RWPE1 (cell line): ENCODE results near the gene REEP6.

Source experiments
- CTCF ChIA-PET: fragments of 350-600 bp; sonication (Branson Sonifier 250); formaldehyde crosslinking; extraction: SDS; loops from one replicate; lab custom pipeline; 2021; lab: Yijun Ruan, JAX
- POLR2A ChIA-PET: fragments of 400-600 bp; formaldehyde crosslinking; extraction: SDS; loops from one replicate; lab custom pipeline; 2020; ENCODE audit warnings: antibody characterized with exemption; ENCODE audit not compliant: low non-redundant PET; lab: Yijun Ruan, JAX
- DNase-seq: peaks from one replicate; pipeline ENCODE4 v3.0.0; 2012; ENCODE audit warnings: low spot score
- H3K27ac ChIP-seq: fragments of 450-650 bp; 2 replicates; pipeline ENCODE4 v1.5.1; 2017
- TF ChIP-seq, protein P1 (sequence below): fragments of 450-650 bp; conservative IDR thresholded peaks from 2 replicates; pipeline ENCODE4 v1.5.1; 2017; ENCODE audit warnings: low read depth, mild to moderate bottlenecking

Gene REEP6

DNA sequence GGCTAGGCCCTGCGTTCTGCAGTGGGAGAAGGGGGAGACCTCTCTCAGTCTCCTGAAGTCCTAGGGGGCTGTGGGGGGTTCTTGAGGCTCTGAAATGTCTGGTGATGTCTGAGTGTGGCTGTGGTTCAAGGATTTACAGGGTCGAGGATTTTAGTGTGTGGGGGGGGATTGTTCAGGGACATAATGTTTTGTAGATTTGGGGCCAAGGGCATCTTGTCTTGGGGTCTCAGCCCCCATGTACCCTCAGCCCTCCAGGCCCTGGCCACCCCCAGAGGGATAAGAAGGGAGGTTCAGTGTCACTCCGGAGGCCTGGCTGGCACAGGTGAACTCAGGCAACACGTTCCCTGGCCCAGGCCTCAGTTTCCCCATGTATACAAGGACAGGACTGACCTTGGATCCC is 43.5 kb upstream of the REEP6 start:
- no peak for DNase-seq
- TF ChIP-seq, protein P1, sequence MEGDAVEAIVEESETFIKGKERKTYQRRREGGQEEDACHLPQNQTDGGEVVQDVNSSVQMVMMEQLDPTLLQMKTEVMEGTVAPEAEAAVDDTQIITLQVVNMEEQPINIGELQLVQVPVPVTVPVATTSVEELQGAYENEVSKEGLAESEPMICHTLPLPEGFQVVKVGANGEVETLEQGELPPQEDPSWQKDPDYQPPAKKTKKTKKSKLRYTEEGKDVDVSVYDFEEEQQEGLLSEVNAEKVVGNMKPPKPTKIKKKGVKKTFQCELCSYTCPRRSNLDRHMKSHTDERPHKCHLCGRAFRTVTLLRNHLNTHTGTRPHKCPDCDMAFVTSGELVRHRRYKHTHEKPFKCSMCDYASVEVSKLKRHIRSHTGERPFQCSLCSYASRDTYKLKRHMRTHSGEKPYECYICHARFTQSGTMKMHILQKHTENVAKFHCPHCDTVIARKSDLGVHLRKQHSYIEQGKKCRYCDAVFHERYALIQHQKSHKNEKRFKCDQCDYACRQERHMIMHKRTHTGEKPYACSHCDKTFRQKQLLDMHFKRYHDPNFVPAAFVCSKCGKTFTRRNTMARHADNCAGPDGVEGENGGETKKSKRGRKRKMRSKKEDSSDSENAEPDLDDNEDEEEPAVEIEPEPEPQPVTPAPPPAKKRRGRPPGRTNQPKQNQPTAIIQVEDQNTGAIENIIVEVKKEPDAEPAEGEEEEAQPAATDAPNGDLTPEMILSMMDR = no peak
- ChIA-PET POLR2A (no interaction called here), CTCF (no interaction called here)
- no peak overlapping the region for H3K27ac ChIP-seq

DNA sequence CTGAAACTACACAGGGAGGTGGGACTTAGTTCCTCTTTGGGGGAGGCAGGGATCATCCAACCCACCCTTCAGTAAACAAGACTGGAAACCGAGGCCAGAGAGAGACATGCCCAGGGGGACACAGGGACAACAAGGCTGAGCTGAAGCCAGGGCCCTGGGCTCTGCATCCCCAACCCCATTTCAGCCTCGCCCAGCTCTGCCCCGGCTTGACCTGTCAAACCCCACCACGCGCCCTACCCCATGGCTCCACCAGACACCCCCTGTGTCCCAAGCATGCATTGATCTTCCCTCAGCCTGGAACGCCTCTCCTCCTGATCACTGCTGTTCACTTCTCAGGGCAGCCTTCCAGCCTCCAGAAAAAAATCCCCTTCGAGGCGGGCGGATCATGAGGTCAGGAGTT is 43.0 kb upstream of the REEP6 start:
- ChIA-PET POLR2A (no interaction called here), CTCF (no interaction called here)
- DNase-seq = no peak
- TF ChIP-seq, protein P1 = no peak
- H3K27ac ChIP-seq = no peak overlapping the region

GRCh38 chr19:1449467-1450442 is 41.2 kb upstream of the REEP6 start, which contains the start of gene APC2:
Gene APC2, plus strand, starts transcription at chr19:1450121. Its CDS starts 2,881 bp downstream, at chr19:1453002.
- ChIA-PET CTCF (no interaction called here), POLR2A (no interaction called here)
- 0 out of 2 replicates have a peak within 1 kb of the TSS, but pooled peaks have one; percentile 10 for H3K27ac ChIP-seq
- DNase-seq = peak; percentile 66
- TF ChIP-seq, protein P1 = no peak

DNA sequence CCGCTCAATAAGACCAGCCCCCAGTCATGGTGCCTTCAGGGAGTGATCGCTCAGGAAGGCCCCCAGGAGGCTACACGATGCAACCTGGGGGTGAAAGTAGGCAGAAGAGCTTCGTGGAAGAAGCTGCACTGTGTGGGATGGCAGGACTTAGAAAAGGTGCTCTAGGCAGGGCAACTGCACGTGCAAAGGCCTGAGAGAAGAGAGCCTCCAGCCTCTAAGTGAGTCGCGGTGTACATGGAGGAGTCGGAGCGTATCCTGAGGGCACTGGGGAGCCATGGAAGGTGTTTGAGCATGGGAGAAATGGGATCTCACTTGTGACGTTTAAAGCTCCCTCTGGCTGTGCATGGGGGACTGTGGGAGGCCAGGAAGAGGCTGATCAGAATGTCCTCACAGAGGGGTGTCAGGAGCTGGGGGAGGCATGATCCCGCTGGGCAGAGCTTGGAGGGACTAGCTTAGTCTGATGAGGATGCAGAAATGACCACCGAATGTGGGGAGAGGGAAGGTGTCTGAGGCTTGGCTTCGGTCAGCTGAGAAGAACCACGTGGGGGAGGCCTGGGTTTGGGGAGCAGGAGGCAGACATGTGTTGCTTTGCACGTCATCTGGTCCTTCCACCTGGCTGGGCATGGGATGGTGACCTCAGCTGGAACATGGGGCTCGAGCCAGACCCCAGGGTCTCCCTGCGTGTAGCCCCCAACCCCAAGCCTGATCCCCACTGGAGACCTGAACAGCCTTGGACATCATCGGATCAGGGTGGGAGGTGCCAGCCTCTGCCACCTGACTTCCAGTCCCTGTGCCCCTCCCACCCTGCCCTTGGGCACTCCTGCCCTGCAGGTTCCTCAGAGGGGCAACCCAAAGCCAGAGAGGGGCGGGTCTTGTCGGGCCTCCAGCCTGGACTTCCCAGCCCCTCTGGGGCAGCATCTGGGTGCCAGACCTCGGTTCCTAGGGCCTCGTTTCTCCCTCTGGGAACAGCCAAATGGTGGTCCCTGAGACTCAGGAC is 39.9 kb upstream of the REEP6 start:
- TF ChIP-seq, protein P1 = no peak
- H3K27ac ChIP-seq = no peak overlapping the region
- ChIA-PET CTCF (no interaction called here), POLR2A (no interaction called here)
- no peak for DNase-seq

DNA sequence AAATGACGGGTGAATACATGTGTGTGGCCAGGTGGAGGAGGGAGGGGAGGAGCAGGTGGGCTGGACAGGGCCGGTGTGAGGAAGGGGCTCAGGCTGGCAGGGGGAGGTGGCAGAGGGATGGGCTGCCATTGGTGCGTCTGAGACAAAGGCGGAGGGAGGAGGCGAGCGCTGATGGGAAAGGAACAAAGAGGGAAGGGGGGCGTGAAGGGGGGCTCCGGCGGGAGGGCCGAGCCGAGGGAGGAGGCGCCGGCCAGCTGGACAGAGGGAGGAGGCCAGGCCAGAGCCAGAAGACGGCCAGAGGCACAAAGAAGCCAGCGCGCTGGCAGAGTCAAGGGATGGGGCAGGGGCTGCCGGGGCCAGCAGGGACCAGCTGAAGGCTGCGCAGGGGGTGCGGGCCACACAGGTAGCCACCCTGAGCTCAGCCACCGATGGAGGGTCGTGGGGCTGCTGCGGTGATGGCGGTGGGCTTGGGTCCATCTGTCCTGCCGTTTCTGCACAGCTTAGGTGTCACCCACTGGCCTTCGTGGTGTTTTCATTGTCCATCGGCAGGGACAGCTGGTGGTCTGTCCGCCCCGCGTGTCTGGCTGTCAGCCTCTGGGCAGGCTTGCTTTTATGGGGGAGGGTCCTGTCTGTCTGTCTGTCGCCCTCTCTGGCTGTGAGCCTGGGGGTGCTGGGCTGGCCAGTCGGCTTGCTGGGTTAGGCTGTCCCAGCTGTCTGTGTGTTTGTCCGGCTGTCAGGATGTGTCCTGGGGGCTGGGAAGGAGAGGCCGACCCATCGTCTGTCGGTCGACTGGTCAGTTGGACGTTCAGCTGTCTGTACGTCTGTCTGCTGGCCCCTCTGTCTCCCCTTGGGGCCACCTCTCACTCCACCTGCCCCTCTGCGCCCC is 38.8 kb upstream of the REEP6 start:
- ChIA-PET POLR2A (no interaction called here), CTCF (interaction anchor here (0.6 to 1.7 kb wide), 3 partner anchors 14 to 317 kb away, joined by 3 to 6 read pairs (median 3); no protein-coding TSS in a partner anchor)
- TF ChIP-seq, protein P1 = no peak
- H3K27ac ChIP-seq = no peak overlapping the region
- no peak for DNase-seq
